ENCODE measurements around the gene HOXA13. TPM values are rescaled to one million over a fixed set of nuclear protein-coding genes. Genes with fewer than 3 reads are reported as not detected.

The HOXA13 gene
- polyA plus RNA-seq, 1 donor from 2014 or later, result not detected

- TF ChIP-seq RAD21 (conservative IDR thresholded peaks at IDR 0.05) (no peak), EZH2 (IDR thresholded peaks at IDR 0.05; ENCODE audit: borderline replicate concordance, insufficient read depth, low read length, poor library complexity, severe bottlenecking) (peak; percentile 54)
- no peaks in the 10 kb centered on the region for H3K9me3 ChIP-seq (ENCODE audit: low read length)
Measured at GRCh38 chr7:27240015-27240731, 40.3 kb upstream of the HOXA13 start.

GRCh38 chr7:27239387-27240014 is 39.6 kb upstream of the HOXA13 start:
- Histone ChIP-seq H3K36me3 (ENCODE audit: insufficient read depth, low read length) (no peaks in the 10 kb centered on the region), H3K27me3 (ENCODE audit: insufficient read depth, low read depth, low read length) (peaks cover 100% of the 10 kb centered on the region), H4K20me1 (ENCODE audit: insufficient read depth) (no peaks in the 10 kb centered on the region), H3K9me2 (ENCODE audit: insufficient read depth, low read length) (no peaks in the 10 kb centered on the region), H3K4me2 (ENCODE audit: low read length) (no peak overlapping the region), H3K4me3 (ENCODE audit: low read length) (peak overlapping the region; percentile 21), H3F3A (ENCODE audit: insufficient read depth, low read length, poor library complexity, severe bottlenecking) (no peaks in the 10 kb centered on the region), H3K9ac (ENCODE audit: low read length) (no peak overlapping the region), H2AFZ (ENCODE audit: low read depth, low read length) (no peak overlapping the region), H3K27ac (ENCODE audit: low read length) (no peak overlapping the region), H3K79me2 (replicated peaks; ENCODE audit: insufficient read depth, low read length) (no peaks in the 10 kb centered on the region), H3K9me3 (ENCODE audit: low read length) (no peaks in the 10 kb centered on the region)
- TF ChIP-seq POLR2AphosphoS5 (IDR thresholded peaks at IDR 0.05), result peak; percentile 85
- no peak for TF ChIP-seq RAD21 (conservative IDR thresholded peaks at IDR 0.05)
- no peak for TF ChIP-seq REST (IDR thresholded peaks at IDR 0.05; ENCODE audit: borderline replicate concordance)
- TF ChIP-seq EP300 (conservative IDR thresholded peaks at IDR 0.05; ENCODE audit: poor library complexity, severe bottlenecking), result no peak

More at GRCh38 chr7:27240015-27240731, 40.3 kb upstream of the HOXA13 start:
- no peak overlapping the region for H2AFZ ChIP-seq (ENCODE audit: low read depth, low read length)
- H3K79me2 ChIP-seq (replicated peaks; ENCODE audit: insufficient read depth, low read length), result no peaks in the 10 kb centered on the region
- H3K4me3 ChIP-seq (ENCODE audit: low read length), result no peak overlapping the region
- no peaks in the 10 kb centered on the region for H4K20me1 ChIP-seq (ENCODE audit: insufficient read depth)
- H3K36me3 ChIP-seq (ENCODE audit: insufficient read depth, low read length), result no peaks in the 10 kb centered on the region
- no peak overlapping the region for H3K27ac ChIP-seq (ENCODE audit: low read length)
- H3K4me2 ChIP-seq (ENCODE audit: low read length), result no peak overlapping the region
- H3F3A ChIP-seq (ENCODE audit: insufficient read depth, low read length, poor library complexity, severe bottlenecking), result no peaks in the 10 kb centered on the region
- H3K9ac ChIP-seq (ENCODE audit: low read length), result no peak overlapping the region
- no peaks in the 10 kb centered on the region for H3K9me2 ChIP-seq (ENCODE audit: insufficient read depth, low read length)
- peaks cover 100% of the 10 kb centered on the region for H3K27me3 ChIP-seq (ENCODE audit: insufficient read depth, low read depth, low read length)

- no peaks in the 10 kb centered on the region for H3K9me2 ChIP-seq (ENCODE audit: insufficient read depth, low read length)
- H3F3A ChIP-seq (ENCODE audit: insufficient read depth, low read length, poor library complexity, severe bottlenecking), result no peaks in the 10 kb centered on the region
- no peaks in the 10 kb centered on the region for H4K20me1 ChIP-seq (ENCODE audit: insufficient read depth)
- H2AFZ ChIP-seq (ENCODE audit: low read depth, low read length), result no peak overlapping the region
- no peaks in the 10 kb centered on the region for H3K9me3 ChIP-seq (ENCODE audit: low read length)
- H3K36me3 ChIP-seq (ENCODE audit: insufficient read depth, low read length), result no peaks in the 10 kb centered on the region
- H3K4me2 ChIP-seq (ENCODE audit: low read length), result no peak overlapping the region
- H3K9ac ChIP-seq (ENCODE audit: low read length), result no peak overlapping the region
- H3K79me2 ChIP-seq (replicated peaks; ENCODE audit: insufficient read depth, low read length), result no peaks in the 10 kb centered on the region
- TF ChIP-seq EZH2 (IDR thresholded peaks at IDR 0.05; ENCODE audit: borderline replicate concordance, insufficient read depth, low read length, poor library complexity, severe bottlenecking) (no peak), EP300 (conservative IDR thresholded peaks at IDR 0.05; ENCODE audit: poor library complexity, severe bottlenecking) (no peak), REST (IDR thresholded peaks at IDR 0.05; ENCODE audit: borderline replicate concordance) (no peak), RAD21 (conservative IDR thresholded peaks at IDR 0.05) (no peak), TAF1 (IDR thresholded peaks at IDR 0.05; ENCODE audit: low read depth) (no peak), POLR2AphosphoS5 (IDR thresholded peaks at IDR 0.05) (no peak)
- TF ChIP-seq, protein P1, sequence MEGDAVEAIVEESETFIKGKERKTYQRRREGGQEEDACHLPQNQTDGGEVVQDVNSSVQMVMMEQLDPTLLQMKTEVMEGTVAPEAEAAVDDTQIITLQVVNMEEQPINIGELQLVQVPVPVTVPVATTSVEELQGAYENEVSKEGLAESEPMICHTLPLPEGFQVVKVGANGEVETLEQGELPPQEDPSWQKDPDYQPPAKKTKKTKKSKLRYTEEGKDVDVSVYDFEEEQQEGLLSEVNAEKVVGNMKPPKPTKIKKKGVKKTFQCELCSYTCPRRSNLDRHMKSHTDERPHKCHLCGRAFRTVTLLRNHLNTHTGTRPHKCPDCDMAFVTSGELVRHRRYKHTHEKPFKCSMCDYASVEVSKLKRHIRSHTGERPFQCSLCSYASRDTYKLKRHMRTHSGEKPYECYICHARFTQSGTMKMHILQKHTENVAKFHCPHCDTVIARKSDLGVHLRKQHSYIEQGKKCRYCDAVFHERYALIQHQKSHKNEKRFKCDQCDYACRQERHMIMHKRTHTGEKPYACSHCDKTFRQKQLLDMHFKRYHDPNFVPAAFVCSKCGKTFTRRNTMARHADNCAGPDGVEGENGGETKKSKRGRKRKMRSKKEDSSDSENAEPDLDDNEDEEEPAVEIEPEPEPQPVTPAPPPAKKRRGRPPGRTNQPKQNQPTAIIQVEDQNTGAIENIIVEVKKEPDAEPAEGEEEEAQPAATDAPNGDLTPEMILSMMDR (IDR thresholded peaks at IDR 0.05; ENCODE audit: poor library complexity, severe bottlenecking), result no peak
- H3K27me3 ChIP-seq (ENCODE audit: insufficient read depth, low read depth, low read length), result peaks cover 100% of the 10 kb centered on the region
- peak overlapping the region; percentile 21 for H3K4me3 ChIP-seq (ENCODE audit: low read length)
- no peak overlapping the region for H3K27ac ChIP-seq (ENCODE audit: low read length)
Measured at GRCh38 chr7:27238979-27239386, 39.1 kb upstream of the HOXA13 start.

Measured in neural cell (in vitro differentiated cells).